SH-SY5Y (cell line): Measurements from ENCODE around the gene SLC35F4.

Experiments used
- GATA2 ChIP-seq: IDR thresholded peaks from 2 replicates; pipeline ENCODE4 v1.6.1; 2011; ENCODE audit warnings: mild to moderate bottlenecking, low read depth, low read length
- GATA3 ChIP-seq: IDR thresholded peaks from 2 replicates; pipeline ENCODE4 v1.6.1; 2011; ENCODE audit warnings: low read depth, mild to moderate bottlenecking, low read length, moderate library complexity

DNA sequence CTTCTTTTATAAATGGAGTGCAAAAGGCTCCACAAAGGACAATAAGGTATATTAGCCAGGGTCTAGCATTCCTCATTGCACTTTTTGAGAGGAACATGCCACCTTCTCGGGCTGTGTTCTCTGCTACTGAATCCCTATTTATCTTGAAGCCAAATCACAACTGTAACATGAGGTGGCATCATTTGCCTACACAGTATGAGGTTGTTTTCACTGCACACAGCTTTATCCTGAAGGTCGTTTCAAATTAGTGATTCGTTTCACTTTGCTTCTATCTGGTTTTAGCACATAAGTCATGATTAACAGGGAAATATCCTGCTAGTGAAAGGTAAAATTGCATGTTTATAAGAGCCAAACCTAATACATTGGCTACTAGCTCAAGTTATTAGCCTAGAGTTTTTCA, 153.8 kb downstream of the SLC35F4 start:
- TF ChIP-seq GATA3 (no peak), GATA2 (no peak)
